GM23338 (cell line): ENCODE measurements around the gene PTGDS. TPM values are rescaled to one million over a fixed set of nuclear protein-coding genes. Genes with fewer than 3 reads are reported as not detected.

Experiments used
- ATAC-seq: fragments of 200-7000 bp; cut with Tn5 transposase; 3 replicates; pipeline ENCODE4 v1.9.1; 2020
- DNase-seq: peaks from one replicate; pipeline ENCODE4 v3.0.0-alpha.2; 2015; ENCODE audit warnings: low spot score
- H2AFZ ChIP-seq: fragments of 200-600 bp; sonication (generic); 2 replicates; pipeline ENCODE4 v1.8.0; 2016; ENCODE audit warnings: antibody characterized with exemption, mild to moderate bottlenecking, moderate library complexity
- H3F3A ChIP-seq: fragments of 200-600 bp; sonication (generic); replicated peaks from 2 replicates; pipeline ENCODE4 v1.8.0; 2017; ENCODE audit warnings: antibody characterized with exemption, mixed run types, low read depth
- H3K27ac ChIP-seq: fragments of 200-600 bp; sonication (generic); 2 replicates; pipeline ENCODE4 v1.6.1; 2016; ENCODE audit warnings: low read depth
- H3K27me3 ChIP-seq: fragments of 200-600 bp; sonication (generic); 2 replicates; pipeline ENCODE4 v1.8.0; 2016; ENCODE audit warnings: mild to moderate bottlenecking, mixed run types, moderate library complexity; ENCODE audit not compliant: insufficient read depth
- H3K36me3 ChIP-seq: fragments of 200-600 bp; sonication (generic); 2 replicates; pipeline ENCODE4 v1.8.0; 2016; ENCODE audit warnings: mild to moderate bottlenecking; ENCODE audit not compliant: insufficient read depth
- H3K4me1 ChIP-seq: fragments of 200-600 bp; sonication (generic); 2 replicates; pipeline ENCODE4 v1.8.0; 2016; ENCODE audit warnings: mild to moderate bottlenecking, moderate library complexity; ENCODE audit not compliant: insufficient read depth
- H3K4me2 ChIP-seq: fragments of 200-600 bp; sonication (generic); 2 replicates; pipeline ENCODE4 v1.7.1; 2017; ENCODE audit warnings: mixed run types
- H3K4me3 ChIP-seq: fragments of 200-600 bp; sonication (generic); 2 replicates; pipeline ENCODE4 v1.6.1; 2016; ENCODE audit warnings: mixed run types
- H3K79me2 ChIP-seq: fragments of 200-600 bp; sonication (generic); replicated peaks from 2 replicates; pipeline ENCODE4 v1.8.0; 2017; ENCODE audit warnings: mild to moderate bottlenecking; ENCODE audit not compliant: insufficient read depth
- H3K9me2 ChIP-seq: fragments of 200-600 bp; sonication (generic); 2 replicates; pipeline ENCODE4 v1.8.0; 2017; ENCODE audit not compliant: insufficient read depth
- H4K20me1 ChIP-seq: fragments of 200-600 bp; sonication (generic); replicated peaks from 2 replicates; pipeline ENCODE4 v1.8.0; 2017; ENCODE audit warnings: mild to moderate bottlenecking; ENCODE audit not compliant: insufficient read depth
- H3K27ac Mint-ChIP-seq: 2 replicates; pipeline ENCODE4 v1.8.0; 2020; ENCODE audit warnings: inconsistent platforms, mild to moderate bottlenecking, moderate library complexity, mixed read lengths
- H3K27me3 Mint-ChIP-seq: 3 replicates; pipeline ENCODE4 v1.8.0; 2022; ENCODE audit warnings: low read depth, mild to moderate bottlenecking, moderate library complexity, mixed read lengths, inconsistent platforms; ENCODE audit not compliant: insufficient read depth, poor library complexity
- H3K36me3 Mint-ChIP-seq: 3 replicates; pipeline ENCODE4 v1.8.0; 2021; ENCODE audit warnings: low read depth, mild to moderate bottlenecking, inconsistent platforms, moderate library complexity, mixed read lengths
- H3K4me1 Mint-ChIP-seq: 3 replicates; pipeline ENCODE4 v1.8.0; 2020; ENCODE audit warnings: mild to moderate bottlenecking, inconsistent platforms, mixed read lengths
- H3K4me3 Mint-ChIP-seq: 3 replicates; pipeline ENCODE4 v1.8.0; 2021; ENCODE audit warnings: moderate library complexity, mild to moderate bottlenecking, inconsistent platforms, mixed read lengths
- H3K9me3 Mint-ChIP-seq: 3 replicates; pipeline ENCODE4 v1.8.0; 2020; ENCODE audit warnings: moderate library complexity, mild to moderate bottlenecking, inconsistent platforms, mixed read lengths
- CREB1 ChIP-seq: fragments of 250-450 bp; sonication (Bioruptor Pico); IDR thresholded peaks from 2 replicates; pipeline ENCODE4 v1.5.0; 2020; ENCODE audit warnings: low read depth, mild to moderate bottlenecking, moderate library complexity
- EZH2 ChIP-seq: fragments of 200-600 bp; sonication (generic); IDR thresholded peaks from one replicate; pipeline ENCODE4 v1.8.0; 2017; ENCODE audit warnings: antibody characterized with exemption, mild to moderate bottlenecking, low read depth; ENCODE audit not compliant: unreplicated experiment
- EZH2phosphoT487 ChIP-seq: fragments of 200-600 bp; sonication (generic); IDR thresholded peaks from one replicate; pipeline ENCODE4 v1.8.1; 2018; ENCODE audit warnings: antibody characterized with exemption; ENCODE audit not compliant: unreplicated experiment
- JUNB ChIP-seq: IDR thresholded peaks from one replicate; pipeline ENCODE4 v1.6.1; 2016; ENCODE audit warnings: antibody characterized with exemption; ENCODE audit not compliant: unreplicated experiment
- NANOG ChIP-seq: IDR thresholded peaks from 2 replicates; pipeline ENCODE4 v1.6.1; 2016; ENCODE audit warnings: antibody characterized with exemption, borderline replicate concordance
- POLR2AphosphoS5 ChIP-seq: IDR thresholded peaks from 2 replicates; pipeline ENCODE4 v1.6.1; 2016; ENCODE audit warnings: antibody characterized with exemption, low read depth
- STAT1 ChIP-seq: IDR thresholded peaks from one replicate; pipeline ENCODE4 v1.6.1; 2016; ENCODE audit warnings: antibody characterized with exemption; ENCODE audit not compliant: unreplicated experiment
- ZNF114 ChIP-seq: fragments of 250-450 bp; sonication (Bioruptor Pico); IDR thresholded peaks from 2 replicates; pipeline ENCODE4 v1.5.0; 2020; ENCODE audit warnings: mild to moderate bottlenecking, moderate library complexity
- ZNF462 ChIP-seq: fragments of 250-450 bp; sonication (Bioruptor Pico); IDR thresholded peaks from 2 replicates; pipeline ENCODE4 v1.5.0; 2020; ENCODE audit warnings: mild to moderate bottlenecking, moderate library complexity
- polyA plus RNA-seq: library from polyadenylated mRNA; unstranded; fragments of >200 nt; fragmentation: Nextera tagmentation; extraction: Ambion mirVana; gene quantifications from 2 replicates; pipeline ENCODE4 v1.2.1, GENCODE V29; 2016
- total RNA-seq: library from RNA; depleted of rRNA; stranded (reverse); fragments of >200 nt; shearing (Covaris generic); gene quantifications from 2 replicates; pipeline ENCODE4 v1.2.3, GENCODE V29; 2014
- TF ChIP-seq, protein P1 (sequence below): IDR thresholded peaks from one replicate; pipeline ENCODE4 v1.6.1; 2018; ENCODE audit warnings: antibody characterized with exemption; ENCODE audit not compliant: unreplicated experiment
- TF ChIP-seq, protein P2 (sequence below), 2 experiments: fragments of 200-600 bp in 1 of 2; sonication (generic) in 1 of 2; conservative IDR thresholded peaks; 2 replicates each; pipeline versions ENCODE4 v1.5.1 to v1.6.1; 2016 to 2017; ENCODE audit warnings: antibody characterized with exemption in 2 of 2, low read depth in 2 of 2, mild to moderate bottlenecking in 2 of 2, moderate library complexity in 1 of 2

The PTGDS gene
- total and polyA plus RNA-seq, 2 experiments from 2014 or later, result 1.9 to 3.1 TPM

- H2AFZ ChIP-seq, result no peak overlapping the region
- ATAC-seq, result peak; percentile 20
- H3K27ac Mint-ChIP-seq, result no peak overlapping the region
- 0 out of 2 replicates have a peak, but pooled peaks cover 3% of the 10 kb centered on the region for H3K9me2 ChIP-seq
- no peaks in the 10 kb centered on the region for H3K36me3 ChIP-seq
- H3K36me3 Mint-ChIP-seq, result no peaks in the 10 kb centered on the region; the same call in 2 of the 3 replicates
- no peak overlapping the region for H3K4me3 Mint-ChIP-seq
- H3K27ac ChIP-seq, result no peak overlapping the region
- H3K4me2 ChIP-seq, result no peak overlapping the region
- no peaks in the 10 kb centered on the region for H3K79me2 ChIP-seq
- DNase-seq, result no peak
- H3K27me3 ChIP-seq, result no peaks in the 10 kb centered on the region
- peaks cover 4% of the 10 kb centered on the region; the same call in 2 of the 3 replicates for H3K9me3 Mint-ChIP-seq
- H3K27me3 Mint-ChIP-seq, result peaks cover 7% of the 10 kb centered on the region
- no peaks in the 10 kb centered on the region for H4K20me1 ChIP-seq
- H3K4me1 Mint-ChIP-seq, result peaks cover 9% of the 10 kb centered on the region
- no peak overlapping the region for H3K4me3 ChIP-seq
- H3F3A ChIP-seq, result no peaks in the 10 kb centered on the region
- H3K4me1 ChIP-seq, result peaks cover 9% of the 10 kb centered on the region
- TF ChIP-seq, protein P1, sequence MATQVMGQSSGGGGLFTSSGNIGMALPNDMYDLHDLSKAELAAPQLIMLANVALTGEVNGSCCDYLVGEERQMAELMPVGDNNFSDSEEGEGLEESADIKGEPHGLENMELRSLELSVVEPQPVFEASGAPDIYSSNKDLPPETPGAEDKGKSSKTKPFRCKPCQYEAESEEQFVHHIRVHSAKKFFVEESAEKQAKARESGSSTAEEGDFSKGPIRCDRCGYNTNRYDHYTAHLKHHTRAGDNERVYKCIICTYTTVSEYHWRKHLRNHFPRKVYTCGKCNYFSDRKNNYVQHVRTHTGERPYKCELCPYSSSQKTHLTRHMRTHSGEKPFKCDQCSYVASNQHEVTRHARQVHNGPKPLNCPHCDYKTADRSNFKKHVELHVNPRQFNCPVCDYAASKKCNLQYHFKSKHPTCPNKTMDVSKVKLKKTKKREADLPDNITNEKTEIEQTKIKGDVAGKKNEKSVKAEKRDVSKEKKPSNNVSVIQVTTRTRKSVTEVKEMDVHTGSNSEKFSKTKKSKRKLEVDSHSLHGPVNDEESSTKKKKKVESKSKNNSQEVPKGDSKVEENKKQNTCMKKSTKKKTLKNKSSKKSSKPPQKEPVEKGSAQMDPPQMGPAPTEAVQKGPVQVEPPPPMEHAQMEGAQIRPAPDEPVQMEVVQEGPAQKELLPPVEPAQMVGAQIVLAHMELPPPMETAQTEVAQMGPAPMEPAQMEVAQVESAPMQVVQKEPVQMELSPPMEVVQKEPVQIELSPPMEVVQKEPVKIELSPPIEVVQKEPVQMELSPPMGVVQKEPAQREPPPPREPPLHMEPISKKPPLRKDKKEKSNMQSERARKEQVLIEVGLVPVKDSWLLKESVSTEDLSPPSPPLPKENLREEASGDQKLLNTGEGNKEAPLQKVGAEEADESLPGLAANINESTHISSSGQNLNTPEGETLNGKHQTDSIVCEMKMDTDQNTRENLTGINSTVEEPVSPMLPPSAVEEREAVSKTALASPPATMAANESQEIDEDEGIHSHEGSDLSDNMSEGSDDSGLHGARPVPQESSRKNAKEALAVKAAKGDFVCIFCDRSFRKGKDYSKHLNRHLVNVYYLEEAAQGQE, result no peak
- TF ChIP-seq ZNF462 (no peak), EZH2phosphoT487 (no peak), CREB1 (CRISPR knock-in tag) (no peak), POLR2AphosphoS5 (no peak), JUNB (no peak), EZH2 (no peak), ZNF114 (CRISPR knock-in tag) (no peak), STAT1 (no peak), NANOG (no peak)
- TF ChIP-seq, protein P2, sequence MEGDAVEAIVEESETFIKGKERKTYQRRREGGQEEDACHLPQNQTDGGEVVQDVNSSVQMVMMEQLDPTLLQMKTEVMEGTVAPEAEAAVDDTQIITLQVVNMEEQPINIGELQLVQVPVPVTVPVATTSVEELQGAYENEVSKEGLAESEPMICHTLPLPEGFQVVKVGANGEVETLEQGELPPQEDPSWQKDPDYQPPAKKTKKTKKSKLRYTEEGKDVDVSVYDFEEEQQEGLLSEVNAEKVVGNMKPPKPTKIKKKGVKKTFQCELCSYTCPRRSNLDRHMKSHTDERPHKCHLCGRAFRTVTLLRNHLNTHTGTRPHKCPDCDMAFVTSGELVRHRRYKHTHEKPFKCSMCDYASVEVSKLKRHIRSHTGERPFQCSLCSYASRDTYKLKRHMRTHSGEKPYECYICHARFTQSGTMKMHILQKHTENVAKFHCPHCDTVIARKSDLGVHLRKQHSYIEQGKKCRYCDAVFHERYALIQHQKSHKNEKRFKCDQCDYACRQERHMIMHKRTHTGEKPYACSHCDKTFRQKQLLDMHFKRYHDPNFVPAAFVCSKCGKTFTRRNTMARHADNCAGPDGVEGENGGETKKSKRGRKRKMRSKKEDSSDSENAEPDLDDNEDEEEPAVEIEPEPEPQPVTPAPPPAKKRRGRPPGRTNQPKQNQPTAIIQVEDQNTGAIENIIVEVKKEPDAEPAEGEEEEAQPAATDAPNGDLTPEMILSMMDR (conservative IDR thresholded peaks at IDR 0.05; ENCODE audit: low read depth in 2 of 2), result no peak
These were observed 15.8 kb upstream of the PTGDS start for GRCh38 chr9:136961279-136962065.
